Kidney (tissue), 14 donors: Measurements from ENCODE around the gene TMEM116. TPM values are rescaled to one million over a fixed set of nuclear protein-coding genes. Genes with fewer than 3 reads are reported as not detected.

Source experiments
- DNase-seq, 5 donors: peaks; one replicate each; pipeline ENCODE4 v3.0.0-alpha.2; 2013 to 2020
- FAIRE-seq: peaks from 2 replicates; lab custom pipeline; 2012; peaks lifted over from hg19 to GRCh38; lab: Jason Lieb, UNC
- H3K27ac ChIP-seq, 2 donors: one replicate each; pipeline ENCODE4 v1.7.0; 2013; ENCODE audit warnings: low read depth in 2 of 2, low read length in 2 of 2, inconsistent platforms in 1 of 2
- H3K27me3 ChIP-seq: one replicate; pipeline ENCODE4 v1.7.1; 2013; ENCODE audit warnings: low read length, inconsistent platforms; ENCODE audit not compliant: control insufficient read depth, insufficient read depth
- H3K36me3 ChIP-seq, 3 donors: one replicate each; pipeline versions ENCODE4 v1.7.0 to v1.7.1; 2013; ENCODE audit warnings: low read length in 3 of 3, control low read depth in 1 of 3, inconsistent platforms in 1 of 3; ENCODE audit not compliant: insufficient read depth in 3 of 3, control insufficient read depth in 2 of 3
- H3K4me1 ChIP-seq, 3 donors: one replicate each; pipeline versions ENCODE4 v1.7.0 to v1.7.1; 2013; ENCODE audit warnings: low read length in 3 of 3, inconsistent platforms in 1 of 3, low read depth in 1 of 3; ENCODE audit not compliant: control insufficient read depth in 2 of 3, insufficient read depth in 2 of 3
- H3K4me3 ChIP-seq, 3 donors: one replicate each; pipeline versions ENCODE4 v1.7.0 to v1.8.1; 2013; ENCODE audit warnings: low read length in 3 of 3, control low read depth in 1 of 3, inconsistent platforms in 1 of 3
- H3K9ac ChIP-seq, 3 donors: one replicate each; pipeline versions ENCODE4 v1.7.0 to v1.7.1; 2013; ENCODE audit warnings: low read length in 3 of 3, control low read depth in 1 of 3, inconsistent platforms in 1 of 3
- H3K9me3 ChIP-seq, 3 donors: one replicate each; pipeline versions ENCODE4 v1.7.0 to v1.7.1; 2013; ENCODE audit warnings: low read length in 3 of 3, control low read depth in 1 of 3, inconsistent platforms in 1 of 3; ENCODE audit not compliant: control insufficient read depth in 2 of 3, insufficient read depth in 1 of 3
- CTCF ChIP-seq: IDR thresholded peaks from 3 replicates; pipeline ENCODE4 v1.5.1; 2012; ENCODE audit warnings: mild to moderate bottlenecking, moderate library complexity, borderline replicate concordance; ENCODE audit not compliant: insufficient read depth; ENCODE audit errors: extremely low read depth
- intact Hi-C: fragments of 100-400 bp; cut with DNase I; formaldehyde crosslinking; loops from one replicate; pipeline ENCODE4 v1.11.1; 2022
- polyA plus RNA-seq: library from polyadenylated mRNA; stranded (reverse); fragments of 350-450 nt; fragmentation: Illumina TruSeq; extraction: RNeasy Lipid Tissue Mini Kit (QIAGEN cat#74804); gene quantifications from one replicate; pipeline ENCODE4 v1.2.3, GENCODE V29; 2014; ENCODE audit warnings: low read depth, low replicate concordance; ENCODE audit not compliant: insufficient read depth
- total RNA-seq: library from RNA; stranded (reverse); fragmentation: NEBNext Ultra II Directional; extraction: Animal tissue kit (Norgen Biotek cat#: 25700); gene quantifications from one replicate; pipeline ENCODE4 v1.2.1, GENCODE V29; 2021
- donor health status: control.
- donor health status: control.
- donor health status: control.
- donor health status: control.
- donor health status: control.
- donor health status: DM: yes; HTN: yes; CAD: no.
- donor health status: Normal renal cell carcinoma (clear cell type).

Gene TMEM116
- total and polyA plus RNA-seq, 2 donors from 2014 or later: 20.2 to 59.7 TPM

GRCh38 chr12:111978545-111978944 lies 34.4 kb downstream of the TMEM116 start:
- Histone ChIP-seq H3K9me3 (no peaks in the 10 kb centered on the region), H3K9ac (no peak overlapping the region), H3K4me3 (no peak overlapping the region), H3K36me3 (peaks cover 0 to 4% (median 0%) of the 10 kb centered on the region in 3 donors), H3K27me3 (no peaks in the 10 kb centered on the region), H3K4me1 (no peaks in the 10 kb centered on the region), H3K27ac (no peak overlapping the region)
- FAIRE-seq: no peak
- intact Hi-C loops: no loop called here
- no peak for DNase-seq
- TF ChIP-seq CTCF: no peak

GRCh38 chr12:111976860-111977259 lies 36.1 kb downstream of the TMEM116 start:
- no peak for FAIRE-seq

GRCh38 chr12:111976291-111976690 lies 36.7 kb downstream of the TMEM116 start:
- Histone ChIP-seq H3K27me3 (no peaks in the 10 kb centered on the region), H3K4me3 (no peak overlapping the region), H3K9ac (no peak overlapping the region), H3K27ac (no peak overlapping the region), H3K4me1 (no peaks in the 10 kb centered on the region), H3K36me3 (no peaks in the 10 kb centered on the region), H3K9me3 (no peaks in the 10 kb centered on the region)
- intact Hi-C loops: no loop called here
- DNase-seq (no peak), FAIRE-seq (no peak)
- no peak for TF ChIP-seq CTCF

More at GRCh38 chr12:111976860-111977259, 36.1 kb downstream of the TMEM116 start:
- no peak overlapping the region for H3K9ac ChIP-seq
- no peak for TF ChIP-seq CTCF
- H3K36me3 ChIP-seq: no peaks in the 10 kb centered on the region
- intact Hi-C loops: no loop called here
- DNase-seq: no peak
- no peak overlapping the region for H3K27ac ChIP-seq
- no peaks in the 10 kb centered on the region for H3K9me3 ChIP-seq
- H3K4me1 ChIP-seq: no peaks in the 10 kb centered on the region
- H3K27me3 ChIP-seq: no peaks in the 10 kb centered on the region
- H3K4me3 ChIP-seq: no peak overlapping the region
